Endothelial cell (in vitro differentiated cells): ENCODE results near the gene TMEM139. TPM values are rescaled to one million over a fixed set of nuclear protein-coding genes. Genes with fewer than 3 reads are reported as not detected.
A peak's percentile ranks its signal among the peaks of the same experiment; 100 is the strongest.
"Not testable (repeated sequence)": the region's sequence is repeated elsewhere in the genome, so short reads cannot be mapped to it uniquely, and the experiment has no call there.

Experiments used
- DNase-seq: peaks from one replicate; pipeline ENCODE4 v3.0.0; 2021; ENCODE audit warnings: low spot score
- H3K27ac Mint-ChIP-seq: one replicate; pipeline ENCODE4 v1.8.0; 2021; ENCODE audit warnings: mixed read lengths, inconsistent platforms; ENCODE audit not compliant: unreplicated experiment
- H3K27me3 Mint-ChIP-seq: one replicate; pipeline ENCODE4 v1.8.0; 2021; ENCODE audit warnings: mild to moderate bottlenecking, moderate library complexity, mixed read lengths, inconsistent platforms; ENCODE audit not compliant: unreplicated experiment
- H3K36me3 Mint-ChIP-seq: one replicate; pipeline ENCODE4 v1.8.0; 2021; ENCODE audit warnings: mild to moderate bottlenecking, low read depth, mixed read lengths, inconsistent platforms; ENCODE audit not compliant: unreplicated experiment
- H3K4me1 Mint-ChIP-seq: one replicate; pipeline ENCODE4 v1.8.0; 2021; ENCODE audit warnings: mild to moderate bottlenecking, mixed read lengths, inconsistent platforms; ENCODE audit not compliant: unreplicated experiment
- H3K4me3 Mint-ChIP-seq: one replicate; pipeline ENCODE4 v1.8.0; 2021; ENCODE audit warnings: mild to moderate bottlenecking, mixed read lengths, inconsistent platforms; ENCODE audit not compliant: unreplicated experiment
- H3K9me3 Mint-ChIP-seq: one replicate; pipeline ENCODE4 v1.8.0; 2021; ENCODE audit warnings: mixed read lengths, inconsistent platforms; ENCODE audit not compliant: unreplicated experiment
- CTCF ChIP-seq: fragments of 200-600 bp; sonication (generic); IDR thresholded peaks from one replicate; pipeline ENCODE4 v1.5.0; 2021; ENCODE audit warnings: antibody characterized with exemption; ENCODE audit not compliant: unreplicated experiment
- total RNA-seq: library from RNA; stranded (reverse); fragmentation: NEBNext Ultra II Directional; extraction: Animal tissue kit (Norgen Biotek cat#: 25700); gene quantifications from one replicate; pipeline ENCODE4 v1.2.1, GENCODE V29; 2021; ENCODE audit not compliant: unreplicated experiment

Gene TMEM139
- total RNA-seq, 1 donor from 2014 or later, result 0.23 TPM

GRCh38 chr7:143263266-143264195 is 21.2 kb upstream of the TMEM139 start, which contains the start of gene GSTK1:
GSTK1 (plus strand) TSS chr7:143263441; CDS start chr7:143263514, 73 bp downstream.
- Mint-ChIP-seq H3K4me1 (peaks cover 13% of the 10 kb centered on the region), H3K27ac (no peak within 1 kb of the TSS)
- TF ChIP-seq CTCF, result no peak

GRCh38 chr7:143264196-143264568 is 20.6 kb upstream of the TMEM139 start:
- DNase-seq, H3K9me3 Mint-ChIP-seq, H3K27ac Mint-ChIP-seq, H3K27me3 Mint-ChIP-seq: not testable (repeated sequence)
- H3K36me3 Mint-ChIP-seq, result peaks cover 16% of the 10 kb centered on the region
- peak overlapping the region; percentile 90 for H3K4me3 Mint-ChIP-seq
- H3K4me1 Mint-ChIP-seq, result peaks cover 13% of the 10 kb centered on the region

More at GRCh38 chr7:143263266-143264195, 21.2 kb upstream of the TMEM139 start, which contains the start of gene GSTK1:
- H3K4me3 Mint-ChIP-seq, result peak within 1 kb of the TSS; percentile 90
- H3K27me3 Mint-ChIP-seq, result peaks cover 2% of the 10 kb centered on the region
- H3K36me3 Mint-ChIP-seq, result peaks cover 10% of the 10 kb centered on the region
- no peaks in the 10 kb centered on the region for H3K9me3 Mint-ChIP-seq
- peak; percentile 67 for DNase-seq

GRCh38 chr7:143265017-143265693 is 19.6 kb upstream of the TMEM139 start:
- Mint-ChIP-seq H3K27ac (no peak overlapping the region), H3K4me3 (no peak overlapping the region), H3K9me3 (no peaks in the 10 kb centered on the region), H3K4me1 (peaks cover 13% of the 10 kb centered on the region), H3K27me3 (peaks cover 2% of the 10 kb centered on the region), H3K36me3 (peaks cover 23% of the 10 kb centered on the region)
- DNase-seq, result no peak
- no peak for TF ChIP-seq CTCF

GRCh38 chr7:143269251-143269650 is 15.5 kb upstream of the TMEM139 start:
- Mint-ChIP-seq H3K9me3 (no peaks in the 10 kb centered on the region), H3K4me1 (peaks cover 7% of the 10 kb centered on the region), H3K27ac (no peak overlapping the region), H3K27me3 (peaks cover 2% of the 10 kb centered on the region), H3K36me3 (peaks cover 23% of the 10 kb centered on the region), H3K4me3 (no peak overlapping the region)
- DNase-seq, result no peak
- no peak for TF ChIP-seq CTCF

- Mint-ChIP-seq H3K4me1 (no peaks in the 10 kb centered on the region), H3K36me3 (peaks cover 14% of the 10 kb centered on the region), H3K9me3 (no peaks in the 10 kb centered on the region), H3K27ac (no peak overlapping the region), H3K27me3 (no peaks in the 10 kb centered on the region), H3K4me3 (no peak overlapping the region)
- DNase-seq, result no peak
- no peak for TF ChIP-seq CTCF
Observed at GRCh38 chr7:143271240-143271639, 13.5 kb upstream of the TMEM139 start.
